SK-N-SH treated with all-trans-retinoic acid at 6 μM for 48 hours (cell line): Measurements from ENCODE around the gene NLGN4X.

Experiments used
- ATAC-seq: fragments of 200-7000 bp; cut with Tn5 transposase; 3 replicates; pipeline ENCODE4 v1.9.1; 2020; ENCODE audit warnings: mild to moderate bottlenecking, moderate library complexity
- ARNTL ChIP-seq: fragments of 450-650 bp; formaldehyde crosslinking; IDR thresholded peaks from 2 replicates; pipeline ENCODE4 v1.5.0; 2020; ENCODE audit warnings: low read depth, mild to moderate bottlenecking, moderate library complexity, borderline replicate concordance
- BACH2 ChIP-seq: fragments of 250-450 bp; sonication (Bioruptor Pico); IDR thresholded peaks from 2 replicates; pipeline ENCODE4 v1.9.0; 2021; ENCODE audit warnings: mild to moderate bottlenecking, borderline replicate concordance
- CSDC2 ChIP-seq: fragments of 250-450 bp; sonication (Bioruptor Pico); IDR thresholded peaks from 2 replicates; pipeline ENCODE4 v1.5.0; 2020; ENCODE audit warnings: mild to moderate bottlenecking, moderate library complexity
- ESRRG ChIP-seq: fragments of 250-450 bp; sonication (Bioruptor Pico); IDR thresholded peaks from 2 replicates; pipeline ENCODE4 v1.6.1; 2021; ENCODE audit warnings: mild to moderate bottlenecking
- GLIS3 ChIP-seq: fragments of 250-450 bp; sonication (Bioruptor Pico); IDR thresholded peaks from 2 replicates; pipeline ENCODE4 v1.5.0; 2020; ENCODE audit warnings: mild to moderate bottlenecking, moderate library complexity
- ISL1 ChIP-seq: fragments of 250-450 bp; sonication (Bioruptor Pico); IDR thresholded peaks from 2 replicates; pipeline ENCODE4 v2.1.2; 2022; ENCODE audit warnings: mild to moderate bottlenecking, moderate library complexity
- OSR1 ChIP-seq: fragments of 250-450 bp; sonication (Bioruptor Pico); IDR thresholded peaks from 2 replicates; pipeline ENCODE4 v1.8.0; 2022; ENCODE audit warnings: moderate library complexity, mild to moderate bottlenecking, inconsistent platforms
- PPARA ChIP-seq: fragments of 250-450 bp; sonication (Bioruptor Pico); IDR thresholded peaks from 2 replicates; pipeline ENCODE4 v1.5.0; 2020; ENCODE audit warnings: mild to moderate bottlenecking, borderline replicate concordance
- RARB ChIP-seq: fragments of 250-450 bp; sonication (Bioruptor Pico); IDR thresholded peaks from 2 replicates; pipeline ENCODE4 v1.8.0; 2021; ENCODE audit warnings: mild to moderate bottlenecking, moderate library complexity
- SNAI2 ChIP-seq: fragments of 250-450 bp; sonication (Bioruptor Pico); IDR thresholded peaks from 2 replicates; pipeline ENCODE4 v1.5.0; 2020; ENCODE audit warnings: mild to moderate bottlenecking, moderate library complexity
- TCF4 ChIP-seq: fragments of 250-450 bp; sonication (Bioruptor Pico); IDR thresholded peaks from 2 replicates; pipeline ENCODE4 v1.8.0; 2021; ENCODE audit warnings: mild to moderate bottlenecking, moderate library complexity, borderline replicate concordance
- TOX ChIP-seq: fragments of 250-450 bp; sonication (Bioruptor Pico); IDR thresholded peaks from 2 replicates; pipeline ENCODE4 v1.8.0; 2021; ENCODE audit warnings: mild to moderate bottlenecking, moderate library complexity, borderline replicate concordance
- ZC3H10 ChIP-seq: fragments of 250-450 bp; sonication (Bioruptor Pico); IDR thresholded peaks from 2 replicates; pipeline ENCODE4 v1.5.1; 2021; ENCODE audit warnings: mild to moderate bottlenecking, moderate library complexity
- ZFP3 ChIP-seq: fragments of 250-450 bp; sonication (Bioruptor Pico); IDR thresholded peaks from 2 replicates; pipeline ENCODE4 v1.5.0; 2020; ENCODE audit warnings: mild to moderate bottlenecking, moderate library complexity
- ZFP30 ChIP-seq: fragments of 450-650 bp; formaldehyde crosslinking; IDR thresholded peaks from 2 replicates; pipeline ENCODE4 v1.5.0; 2022; ENCODE audit warnings: mild to moderate bottlenecking, moderate library complexity
- ZNF565 ChIP-seq: fragments of 450-650 bp; formaldehyde crosslinking; conservative IDR thresholded peaks from 2 replicates; pipeline ENCODE4 v1.5.0; 2020; ENCODE audit warnings: low read depth, mild to moderate bottlenecking, moderate library complexity
- ZNF70 ChIP-seq: fragments of 450-650 bp; formaldehyde crosslinking; IDR thresholded peaks from 2 replicates; pipeline ENCODE4 v1.5.0; 2020; ENCODE audit warnings: mild to moderate bottlenecking, moderate library complexity
- ZNF8 ChIP-seq: fragments of 450-650 bp; formaldehyde crosslinking; IDR thresholded peaks from 2 replicates; pipeline ENCODE4 v1.5.0; 2020; ENCODE audit warnings: mild to moderate bottlenecking, moderate library complexity
- TF ChIP-seq, protein P1 (sequence below): fragments of 250-450 bp; sonication (Bioruptor Pico); IDR thresholded peaks from 2 replicates; pipeline ENCODE4 v1.5.0; 2020; ENCODE audit warnings: mild to moderate bottlenecking, moderate library complexity
- TF ChIP-seq, protein P2 (sequence below): fragments of 250-450 bp; sonication (Bioruptor Pico); IDR thresholded peaks from 2 replicates; pipeline ENCODE4 v1.8.0; 2020; ENCODE audit warnings: mild to moderate bottlenecking, moderate library complexity, borderline replicate concordance
- TF ChIP-seq, protein P3 (sequence below): fragments of 250-450 bp; sonication (Bioruptor Pico); IDR thresholded peaks from 2 replicates; pipeline ENCODE4 v1.5.1; 2021; ENCODE audit warnings: mild to moderate bottlenecking, moderate library complexity
- TF ChIP-seq, protein P4 (sequence below): fragments of 250-450 bp; sonication (Bioruptor Pico); IDR thresholded peaks from 2 replicates; pipeline ENCODE4 v1.8.0; 2021; ENCODE audit warnings: low read depth, mild to moderate bottlenecking, moderate library complexity, borderline replicate concordance

Gene NLGN4X

DNA sequence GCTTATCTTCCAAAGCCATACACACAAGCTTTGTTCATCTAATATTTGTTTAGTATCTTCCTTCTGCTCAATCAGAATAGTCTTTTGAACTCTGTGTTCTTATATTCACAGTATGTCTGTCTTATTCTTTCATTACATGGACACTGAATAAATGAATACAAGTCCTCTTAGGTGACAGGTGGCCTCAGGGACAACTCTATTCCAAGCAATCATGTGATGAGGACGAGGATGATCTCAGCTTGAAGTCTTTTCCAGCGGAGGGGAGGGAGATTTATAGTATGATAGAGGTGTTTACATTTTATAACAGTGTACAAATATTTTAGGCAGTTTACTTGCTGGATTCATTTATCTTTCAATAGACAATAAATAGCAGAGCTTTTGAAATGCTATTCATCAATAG is 300.4 kb downstream of the NLGN4X start:
- no peak for TF ChIP-seq RARB
- TF ChIP-seq TCF4 (CRISPR knock-in tag) = no peak
- no peak for TF ChIP-seq ZNF565 (CRISPR knock-in tag)
- no peak for TF ChIP-seq ISL1 (CRISPR knock-in tag)
- no peak for TF ChIP-seq BACH2 (CRISPR knock-in tag)
- TF ChIP-seq CSDC2 (CRISPR knock-in tag) = no peak
- no peak for TF ChIP-seq OSR1 (CRISPR knock-in tag)
- TF ChIP-seq ARNTL (CRISPR knock-in tag) = no peak
- ATAC-seq = no peak

DNA sequence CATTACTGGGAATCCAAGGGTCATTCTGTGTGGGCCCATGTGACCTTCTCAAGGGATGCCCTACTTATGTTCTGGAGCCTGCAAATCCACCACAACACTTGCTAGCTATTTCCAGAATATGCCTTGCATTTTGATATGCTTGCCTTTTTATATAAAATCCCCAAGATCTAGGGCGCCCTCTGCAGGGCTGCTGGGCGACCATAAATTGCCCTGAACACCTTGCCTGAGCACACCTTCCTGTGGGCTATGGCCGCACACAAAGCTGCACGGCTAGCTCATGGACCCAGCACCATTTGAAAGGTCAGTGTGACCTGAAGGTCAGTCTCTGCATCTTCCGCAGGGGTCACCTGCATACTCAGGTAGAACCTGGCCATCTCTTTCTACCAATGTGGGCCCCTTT is 311.7 kb downstream of the NLGN4X start:
- no peak for TF ChIP-seq CSDC2 (CRISPR knock-in tag)
- TF ChIP-seq ZNF565 (CRISPR knock-in tag) = no peak
- TF ChIP-seq PPARA = no peak
- TF ChIP-seq, protein P1, sequence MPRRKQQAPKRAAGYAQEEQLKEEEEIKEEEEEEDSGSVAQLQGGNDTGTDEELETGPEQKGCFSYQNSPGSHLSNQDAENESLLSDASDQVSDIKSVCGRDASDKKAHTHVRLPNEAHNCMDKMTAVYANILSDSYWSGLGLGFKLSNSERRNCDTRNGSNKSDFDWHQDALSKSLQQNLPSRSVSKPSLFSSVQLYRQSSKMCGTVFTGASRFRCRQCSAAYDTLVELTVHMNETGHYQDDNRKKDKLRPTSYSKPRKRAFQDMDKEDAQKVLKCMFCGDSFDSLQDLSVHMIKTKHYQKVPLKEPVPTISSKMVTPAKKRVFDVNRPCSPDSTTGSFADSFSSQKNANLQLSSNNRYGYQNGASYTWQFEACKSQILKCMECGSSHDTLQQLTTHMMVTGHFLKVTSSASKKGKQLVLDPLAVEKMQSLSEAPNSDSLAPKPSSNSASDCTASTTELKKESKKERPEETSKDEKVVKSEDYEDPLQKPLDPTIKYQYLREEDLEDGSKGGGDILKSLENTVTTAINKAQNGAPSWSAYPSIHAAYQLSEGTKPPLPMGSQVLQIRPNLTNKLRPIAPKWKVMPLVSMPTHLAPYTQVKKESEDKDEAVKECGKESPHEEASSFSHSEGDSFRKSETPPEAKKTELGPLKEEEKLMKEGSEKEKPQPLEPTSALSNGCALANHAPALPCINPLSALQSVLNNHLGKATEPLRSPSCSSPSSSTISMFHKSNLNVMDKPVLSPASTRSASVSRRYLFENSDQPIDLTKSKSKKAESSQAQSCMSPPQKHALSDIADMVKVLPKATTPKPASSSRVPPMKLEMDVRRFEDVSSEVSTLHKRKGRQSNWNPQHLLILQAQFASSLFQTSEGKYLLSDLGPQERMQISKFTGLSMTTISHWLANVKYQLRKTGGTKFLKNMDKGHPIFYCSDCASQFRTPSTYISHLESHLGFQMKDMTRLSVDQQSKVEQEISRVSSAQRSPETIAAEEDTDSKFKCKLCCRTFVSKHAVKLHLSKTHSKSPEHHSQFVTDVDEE = no peak
- no peak for TF ChIP-seq ZFP3 (CRISPR knock-in tag)
- no peak for TF ChIP-seq BACH2 (CRISPR knock-in tag)
- TF ChIP-seq, protein P2, sequence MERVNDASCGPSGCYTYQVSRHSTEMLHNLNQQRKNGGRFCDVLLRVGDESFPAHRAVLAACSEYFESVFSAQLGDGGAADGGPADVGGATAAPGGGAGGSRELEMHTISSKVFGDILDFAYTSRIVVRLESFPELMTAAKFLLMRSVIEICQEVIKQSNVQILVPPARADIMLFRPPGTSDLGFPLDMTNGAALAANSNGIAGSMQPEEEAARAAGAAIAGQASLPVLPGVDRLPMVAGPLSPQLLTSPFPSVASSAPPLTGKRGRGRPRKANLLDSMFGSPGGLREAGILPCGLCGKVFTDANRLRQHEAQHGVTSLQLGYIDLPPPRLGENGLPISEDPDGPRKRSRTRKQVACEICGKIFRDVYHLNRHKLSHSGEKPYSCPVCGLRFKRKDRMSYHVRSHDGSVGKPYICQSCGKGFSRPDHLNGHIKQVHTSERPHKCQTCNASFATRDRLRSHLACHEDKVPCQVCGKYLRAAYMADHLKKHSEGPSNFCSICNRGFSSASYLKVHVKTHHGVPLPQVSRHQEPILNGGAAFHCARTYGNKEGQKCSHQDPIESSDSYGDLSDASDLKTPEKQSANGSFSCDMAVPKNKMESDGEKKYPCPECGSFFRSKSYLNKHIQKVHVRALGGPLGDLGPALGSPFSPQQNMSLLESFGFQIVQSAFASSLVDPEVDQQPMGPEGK (CRISPR knock-in tag) = no peak
- no peak for TF ChIP-seq ZNF8 (CRISPR knock-in tag)
- no peak for TF ChIP-seq ZFP30 (CRISPR knock-in tag)
- TF ChIP-seq TOX (CRISPR knock-in tag) = no peak
- no peak for TF ChIP-seq OSR1 (CRISPR knock-in tag)
- TF ChIP-seq, protein P3, sequence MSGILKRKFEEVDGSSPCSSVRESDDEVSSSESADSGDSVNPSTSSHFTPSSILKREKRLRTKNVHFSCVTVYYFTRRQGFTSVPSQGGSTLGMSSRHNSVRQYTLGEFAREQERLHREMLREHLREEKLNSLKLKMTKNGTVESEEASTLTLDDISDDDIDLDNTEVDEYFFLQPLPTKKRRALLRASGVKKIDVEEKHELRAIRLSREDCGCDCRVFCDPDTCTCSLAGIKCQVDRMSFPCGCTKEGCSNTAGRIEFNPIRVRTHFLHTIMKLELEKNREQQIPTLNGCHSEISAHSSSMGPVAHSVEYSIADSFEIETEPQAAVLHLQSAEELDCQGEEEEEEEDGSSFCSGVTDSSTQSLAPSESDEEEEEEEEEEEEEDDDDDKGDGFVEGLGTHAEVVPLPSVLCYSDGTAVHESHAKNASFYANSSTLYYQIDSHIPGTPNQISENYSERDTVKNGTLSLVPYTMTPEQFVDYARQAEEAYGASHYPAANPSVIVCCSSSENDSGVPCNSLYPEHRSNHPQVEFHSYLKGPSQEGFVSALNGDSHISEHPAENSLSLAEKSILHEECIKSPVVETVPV (CRISPR knock-in tag) = no peak
- TF ChIP-seq ZC3H10 (CRISPR knock-in tag) = no peak
- TF ChIP-seq, protein P4, sequence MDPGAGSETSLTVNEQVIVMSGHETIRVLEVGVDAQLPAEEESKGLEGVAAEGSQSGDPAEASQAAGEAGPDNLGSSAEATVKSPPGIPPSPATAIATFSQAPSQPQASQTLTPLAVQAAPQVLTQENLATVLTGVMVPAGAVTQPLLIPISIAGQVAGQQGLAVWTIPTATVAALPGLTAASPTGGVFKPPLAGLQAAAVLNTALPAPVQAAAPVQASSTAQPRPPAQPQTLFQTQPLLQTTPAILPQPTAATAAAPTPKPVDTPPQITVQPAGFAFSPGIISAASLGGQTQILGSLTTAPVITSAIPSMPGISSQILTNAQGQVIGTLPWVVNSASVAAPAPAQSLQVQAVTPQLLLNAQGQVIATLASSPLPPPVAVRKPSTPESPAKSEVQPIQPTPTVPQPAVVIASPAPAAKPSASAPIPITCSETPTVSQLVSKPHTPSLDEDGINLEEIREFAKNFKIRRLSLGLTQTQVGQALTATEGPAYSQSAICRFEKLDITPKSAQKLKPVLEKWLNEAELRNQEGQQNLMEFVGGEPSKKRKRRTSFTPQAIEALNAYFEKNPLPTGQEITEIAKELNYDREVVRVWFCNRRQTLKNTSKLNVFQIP (CRISPR knock-in tag) = no peak
- TF ChIP-seq GLIS3 (CRISPR knock-in tag) = no peak
- no peak for TF ChIP-seq ZNF70 (CRISPR knock-in tag)
- TF ChIP-seq ESRRG (CRISPR knock-in tag) = no peak
- TF ChIP-seq ISL1 (CRISPR knock-in tag) = no peak
- no peak for TF ChIP-seq ARNTL (CRISPR knock-in tag)
- TF ChIP-seq TCF4 (CRISPR knock-in tag) = no peak
- no peak for ATAC-seq

DNA sequence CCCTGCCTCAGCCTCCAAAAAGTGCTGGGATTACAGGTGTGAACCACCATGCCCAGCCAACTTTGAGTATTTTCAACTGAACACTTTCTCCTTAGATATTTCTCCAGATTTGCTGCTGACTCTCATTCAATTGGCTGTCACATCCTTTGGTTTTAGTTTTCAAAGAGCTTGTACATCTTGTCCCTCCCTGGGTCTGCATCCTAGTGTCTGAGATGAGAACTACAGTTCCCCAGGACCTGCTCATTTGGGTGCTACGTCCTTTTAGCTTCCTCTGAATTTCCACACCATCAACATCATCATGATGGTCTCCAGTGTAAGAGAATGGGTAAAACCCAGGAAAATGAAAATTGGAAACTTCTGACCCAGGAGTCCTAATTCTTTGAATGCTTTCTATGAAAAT is 312.9 kb downstream of the NLGN4X start:
- TF ChIP-seq ZC3H10 (CRISPR knock-in tag) (no peak), GLIS3 (CRISPR knock-in tag) (no peak), ZNF70 (CRISPR knock-in tag) (no peak), ZNF8 (CRISPR knock-in tag) (no peak), ARNTL (CRISPR knock-in tag) (no peak), ZNF565 (CRISPR knock-in tag) (no peak), BACH2 (CRISPR knock-in tag) (no peak), SNAI2 (CRISPR knock-in tag) (no peak), ZFP3 (CRISPR knock-in tag) (no peak), ISL1 (CRISPR knock-in tag) (no peak), ESRRG (CRISPR knock-in tag) (no peak), OSR1 (CRISPR knock-in tag) (no peak), CSDC2 (CRISPR knock-in tag) (no peak)
- TF ChIP-seq, protein P3 (CRISPR knock-in tag) = no peak
- TF ChIP-seq, protein P2 (CRISPR knock-in tag) = no peak
- TF ChIP-seq, protein P1 = no peak
- ATAC-seq = no peak
